LNCAP (cell line): ENCODE data around the gene CSTPP1.
A peak's percentile ranks its signal among the peaks of the same experiment; 100 is the strongest.

Source experiments
- TF ChIP-seq, protein P1 (sequence below): fragments of 450-650 bp; IDR thresholded peaks from 2 replicates; pipeline ENCODE4 v1.5.1; 2017; ENCODE audit warnings: mild to moderate bottlenecking

Gene CSTPP1

DNA sequence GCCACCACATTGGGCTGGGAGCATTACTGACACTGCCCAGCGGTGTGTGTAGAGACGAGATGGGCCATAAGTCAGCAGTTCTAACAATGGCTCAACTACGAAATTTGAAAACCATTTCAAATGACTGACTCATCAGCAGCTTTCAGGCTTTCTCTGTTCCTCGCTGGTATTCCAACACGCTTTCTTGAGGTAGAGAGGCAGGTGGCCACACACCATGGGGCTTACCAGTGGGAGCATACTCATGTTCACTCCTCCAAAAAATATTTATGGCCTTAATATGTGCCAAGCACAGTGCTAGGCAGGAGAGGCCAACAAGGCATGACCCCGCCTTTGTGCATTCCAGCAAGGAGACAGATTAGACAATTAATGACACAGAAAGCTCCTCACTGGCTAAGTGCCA is 219.8 kb downstream of the CSTPP1 start:
- TF ChIP-seq, protein P1, sequence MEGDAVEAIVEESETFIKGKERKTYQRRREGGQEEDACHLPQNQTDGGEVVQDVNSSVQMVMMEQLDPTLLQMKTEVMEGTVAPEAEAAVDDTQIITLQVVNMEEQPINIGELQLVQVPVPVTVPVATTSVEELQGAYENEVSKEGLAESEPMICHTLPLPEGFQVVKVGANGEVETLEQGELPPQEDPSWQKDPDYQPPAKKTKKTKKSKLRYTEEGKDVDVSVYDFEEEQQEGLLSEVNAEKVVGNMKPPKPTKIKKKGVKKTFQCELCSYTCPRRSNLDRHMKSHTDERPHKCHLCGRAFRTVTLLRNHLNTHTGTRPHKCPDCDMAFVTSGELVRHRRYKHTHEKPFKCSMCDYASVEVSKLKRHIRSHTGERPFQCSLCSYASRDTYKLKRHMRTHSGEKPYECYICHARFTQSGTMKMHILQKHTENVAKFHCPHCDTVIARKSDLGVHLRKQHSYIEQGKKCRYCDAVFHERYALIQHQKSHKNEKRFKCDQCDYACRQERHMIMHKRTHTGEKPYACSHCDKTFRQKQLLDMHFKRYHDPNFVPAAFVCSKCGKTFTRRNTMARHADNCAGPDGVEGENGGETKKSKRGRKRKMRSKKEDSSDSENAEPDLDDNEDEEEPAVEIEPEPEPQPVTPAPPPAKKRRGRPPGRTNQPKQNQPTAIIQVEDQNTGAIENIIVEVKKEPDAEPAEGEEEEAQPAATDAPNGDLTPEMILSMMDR, result no peak

DNA sequence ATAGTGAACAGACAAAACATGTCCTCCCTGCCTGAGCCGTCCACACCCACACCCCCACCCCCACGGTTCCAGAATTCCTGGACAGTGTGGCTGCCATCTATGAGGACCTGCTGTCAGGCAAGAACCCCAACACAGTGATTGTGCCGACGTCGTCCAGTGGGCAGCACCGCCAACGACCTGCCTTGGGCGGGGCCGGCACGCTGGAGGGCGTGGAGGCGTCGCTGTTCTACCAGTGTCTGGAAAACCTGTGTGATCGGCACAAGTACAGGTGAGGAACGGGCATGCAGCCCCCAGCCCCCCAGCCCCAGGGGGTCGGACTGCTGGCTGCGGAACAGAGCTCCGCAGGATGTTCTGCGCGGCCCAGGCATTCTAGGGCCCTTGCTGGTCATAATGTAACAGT is 220.4 kb downstream of the CSTPP1 start:
- TF ChIP-seq, protein P1, result no peak

DNA sequence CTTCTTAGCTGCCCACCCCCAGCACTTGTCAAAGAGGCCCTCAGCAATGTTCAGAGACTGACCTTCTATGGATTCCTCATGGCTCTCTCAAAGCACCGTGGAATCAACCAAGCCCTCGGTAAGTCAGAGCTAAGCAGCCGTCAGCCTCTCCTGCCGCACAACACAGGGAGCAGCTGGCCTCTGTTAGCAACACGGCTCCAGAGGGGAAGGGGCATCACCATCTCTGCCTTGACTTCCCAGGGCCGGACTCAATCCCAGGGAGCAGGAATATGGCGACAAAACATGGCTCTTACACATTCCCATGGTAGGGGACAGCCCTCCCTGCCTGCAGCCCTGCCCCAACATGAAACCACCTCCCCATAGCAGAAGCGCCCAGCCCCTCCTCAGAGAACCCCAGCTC is 221.2 kb downstream of the CSTPP1 start:
- TF ChIP-seq, protein P1, result no peak

DNA sequence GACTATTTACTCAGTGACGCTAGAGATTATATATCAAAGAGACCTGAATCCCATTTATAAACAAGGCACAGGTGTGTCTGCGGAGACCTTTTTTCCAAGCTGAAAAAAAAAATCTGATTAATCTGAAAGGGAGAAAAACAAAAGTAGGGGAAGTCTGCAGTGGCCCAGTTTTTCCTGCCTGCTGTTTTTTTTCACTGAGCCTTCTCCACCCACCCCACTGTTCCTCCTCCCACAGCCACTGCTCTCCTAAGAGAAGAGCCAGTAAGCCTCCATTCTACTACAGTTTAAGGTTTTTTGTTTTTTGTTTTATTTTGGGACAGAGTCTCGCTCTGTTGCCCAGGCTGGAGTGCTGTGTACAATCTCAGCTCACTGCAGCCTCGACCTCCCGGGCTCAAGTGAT is 221.7 kb downstream of the CSTPP1 start:
- TF ChIP-seq, protein P1, result no peak

DNA sequence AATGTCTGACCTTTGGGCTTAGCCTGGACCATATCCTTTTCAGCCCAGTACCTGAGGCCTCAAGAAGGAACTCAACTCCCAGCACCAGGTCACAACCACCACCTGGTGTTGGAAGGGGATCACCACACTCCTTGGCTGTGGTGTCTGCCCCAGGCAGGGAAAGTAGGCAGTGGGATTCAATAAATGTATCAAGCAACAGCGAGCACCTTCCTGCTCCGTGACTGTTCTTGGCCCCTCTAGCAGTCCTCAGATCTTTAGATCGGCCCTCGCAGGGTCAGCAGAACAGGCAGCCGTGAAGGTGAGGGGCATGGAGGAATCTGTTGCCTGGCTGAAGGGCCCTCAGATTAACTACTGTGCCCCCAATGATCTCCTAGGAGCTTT is 224.2 kb downstream of the CSTPP1 start:
- TF ChIP-seq, protein P1, result no peak

DNA sequence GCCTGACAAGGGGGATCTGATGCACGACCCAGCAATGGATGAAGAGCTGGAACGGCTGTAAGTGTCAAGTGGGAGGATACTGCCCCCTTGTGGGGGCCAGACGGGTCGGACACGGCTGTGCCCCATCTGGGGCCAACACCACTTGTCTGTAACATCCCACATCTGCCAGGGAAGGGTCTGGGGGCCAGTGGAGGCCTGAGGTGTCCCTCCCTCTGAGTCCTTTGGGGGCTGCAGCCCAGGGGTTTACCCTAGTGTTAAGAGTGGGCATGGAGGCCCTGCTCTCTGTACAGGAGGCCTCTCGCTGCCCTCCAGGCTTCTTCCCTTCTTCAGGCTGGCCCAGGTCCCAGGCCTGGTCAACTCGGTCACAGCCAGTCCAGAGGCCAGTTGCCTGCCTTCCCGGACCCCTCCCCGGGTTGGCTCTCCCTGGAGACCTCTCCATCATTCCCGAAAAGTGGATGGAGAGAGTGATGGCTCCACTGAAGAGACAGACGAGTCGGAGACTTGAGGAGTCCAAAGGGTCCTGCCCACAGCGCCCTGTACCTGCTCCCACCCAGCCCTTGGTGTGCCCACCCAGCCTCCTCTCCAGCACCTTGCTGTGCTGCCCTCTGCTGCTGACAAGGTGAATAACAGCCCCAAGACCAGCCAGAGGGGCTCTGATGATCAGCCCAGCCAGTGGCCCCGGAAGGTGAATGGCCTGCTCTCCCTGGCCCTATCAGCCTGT is 224.7 kb downstream of the CSTPP1 start:
- TF ChIP-seq, protein P1, result peak; percentile 71

DNA sequence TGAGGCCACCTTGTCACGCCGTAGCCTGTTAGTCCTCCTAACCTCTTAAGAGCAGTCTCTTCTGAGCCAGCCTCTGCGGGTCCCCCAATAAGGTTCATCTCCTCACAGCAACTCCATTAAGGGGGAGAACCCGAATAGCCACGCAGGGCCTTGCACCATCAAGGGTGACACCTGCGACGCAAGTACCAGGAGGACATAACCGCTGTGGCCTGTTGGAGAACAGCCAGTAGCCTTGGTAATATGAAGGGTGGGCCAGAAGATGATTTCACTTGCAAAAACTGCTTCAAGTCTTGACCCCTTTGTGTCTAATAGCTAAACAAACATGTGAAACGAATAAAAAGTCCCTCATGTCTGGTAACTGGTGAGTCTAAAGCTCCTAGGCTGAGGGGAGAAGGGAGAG is 225.3 kb downstream of the CSTPP1 start:
- TF ChIP-seq, protein P1, result 0 out of 2 replicates have a peak, but pooled peaks have one; percentile 3

DNA sequence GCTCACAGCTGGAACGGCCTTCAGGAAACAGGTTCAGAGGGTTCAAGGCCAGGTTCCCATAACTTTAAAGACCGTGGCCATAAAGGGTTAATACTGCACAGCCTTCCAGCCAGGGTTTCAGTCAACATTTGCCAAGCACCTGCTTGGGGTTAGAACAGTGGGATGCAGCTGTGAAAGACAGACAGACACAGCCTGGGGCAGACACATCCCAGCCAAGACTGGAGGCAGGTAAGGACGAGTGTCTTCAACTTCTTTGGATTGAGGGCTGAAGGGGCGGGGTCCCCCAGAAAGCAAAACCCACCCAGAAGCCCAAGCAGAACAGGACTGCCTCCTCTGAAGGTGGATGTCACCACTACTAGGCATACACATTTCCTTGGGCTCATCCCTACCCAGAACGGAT is 225.9 kb downstream of the CSTPP1 start:
- TF ChIP-seq, protein P1, result no peak
